Activated CD8-positive, alpha-beta T cell treated with anti-CD3 and anti-CD28 coated beads for 36 hours (primary cell): ENCODE measurements around the gene LGR6. TPM values are rescaled to one million over a fixed set of nuclear protein-coding genes. Genes with fewer than 3 reads are reported as not detected.
A peak's percentile ranks its signal among the peaks of the same experiment; 100 is the strongest.

ENCODE experiments used
- ATAC-seq: fragments of 200-7000 bp; cut with Tn5 transposase; one replicate; pipeline ENCODE4 v1.10.0; 2021; ENCODE audit warnings: mild to moderate bottlenecking, moderate library complexity
- CTCF ChIA-PET: fragments of 350-600 bp; sonication (Branson Sonifier 250); formaldehyde crosslinking; loops from one replicate; lab custom pipeline; 2021; ENCODE audit warnings: antibody characterized with exemption; lab: Charles Lee
- POLR2A ChIA-PET: fragments of 350-600 bp; sonication (Branson Sonifier 250); formaldehyde crosslinking; loops from one replicate; lab custom pipeline; 2021; ENCODE audit warnings: antibody characterized with exemption; lab: Charles Lee
- DNase-seq: peaks from one replicate; pipeline ENCODE4 v3.0.0-alpha.2; 2020
- H3K27ac Mint-ChIP-seq: one replicate; pipeline ENCODE4 v1.8.0; 2021; ENCODE audit warnings: mild to moderate bottlenecking, mixed read lengths
- H3K27me3 Mint-ChIP-seq: one replicate; pipeline ENCODE4 v1.8.0; 2021; ENCODE audit warnings: mixed read lengths
- H3K36me3 Mint-ChIP-seq: one replicate; pipeline ENCODE4 v1.8.0; 2021; ENCODE audit warnings: low read depth, mixed read lengths
- H3K4me1 Mint-ChIP-seq: one replicate; pipeline ENCODE4 v1.8.0; 2021; ENCODE audit warnings: low read depth, mixed read lengths
- H3K4me3 Mint-ChIP-seq: one replicate; pipeline ENCODE4 v1.8.0; 2021; ENCODE audit warnings: mild to moderate bottlenecking, moderate library complexity, mixed read lengths
- H3K9me3 Mint-ChIP-seq: one replicate; pipeline ENCODE4 v1.8.0; 2021; ENCODE audit warnings: mixed read lengths
- CTCF ChIP-seq: fragments of 200-600 bp; IDR thresholded peaks from one replicate; pipeline ENCODE4 v1.8.0; 2022; ENCODE audit warnings: antibody characterized with exemption, mild to moderate bottlenecking
- intact Hi-C: fragments of 100-400 bp; cut with micrococcal nuclease; formaldehyde crosslinking; loops from one replicate; pipeline ENCODE4 v1.10.0; 2022
- total RNA-seq, 2 experiments: library from RNA; stranded (reverse); gene quantifications; one replicate each; pipeline ENCODE4 v1.2.3, GENCODE V29; 2021

LGR6 gene
- total RNA-seq, 2 experiments from 2014 or later, result 0.34 TPM

GRCh38 chr1:202146279-202146678 lies 47.3 kb upstream of the LGR6 start:
- Mint-ChIP-seq H3K4me3 (no peak overlapping the region), H3K27me3 (no peaks in the 10 kb centered on the region), H3K4me1 (peaks cover 36% of the 10 kb centered on the region), H3K9me3 (no peaks in the 10 kb centered on the region), H3K27ac (no peak overlapping the region), H3K36me3 (peaks cover 37% of the 10 kb centered on the region)
- POLR2A ChIA-PET, result interaction anchor here (0.9 to 7.7 kb wide), 6 partner anchors 11 to 134 kb away, joined by 3 to 124 read pairs (median 4); partner anchors contain the start of gene PTPN7
- no peak for ATAC-seq
- CTCF ChIA-PET, result interaction anchor here (0.6 to 5.4 kb wide), 6 partner anchors 9 to 250 kb away, joined by 3 to 38 read pairs (median 6); partner anchors contain the start of gene PTPN7
- intact Hi-C loops, result no loop called here
- DNase-seq, result no peak
- no peak for TF ChIP-seq CTCF

- Mint-ChIP-seq H3K36me3 (peaks cover 40% of the 10 kb centered on the region), H3K4me1 (peaks cover 33% of the 10 kb centered on the region), H3K27ac (peak overlapping the region; percentile 25), H3K4me3 (no peak overlapping the region), H3K27me3 (no peaks in the 10 kb centered on the region), H3K9me3 (no peaks in the 10 kb centered on the region)
- DNase-seq (no peak), ATAC-seq (no peak)
- intact Hi-C loops, result no loop called here
- TF ChIP-seq CTCF, result no peak
- ChIA-PET POLR2A (interaction anchor here (1.0 to 7.7 kb wide), 6 partner anchors 11 to 164 kb away, joined by 3 to 124 read pairs (median 4); partner anchors contain the start of genes PTPN7 and RNPEP), CTCF (interaction anchor here (0.8 to 5.4 kb wide), 6 partner anchors 8 to 251 kb away, joined by 3 to 38 read pairs (median 7); partner anchors contain the start of gene PTPN7)
Measured at GRCh38 chr1:202146993-202147392, 46.6 kb upstream of the LGR6 start.

GRCh38 chr1:202148391-202148790 lies 45.2 kb upstream of the LGR6 start:
- TF ChIP-seq CTCF, result no peak
- CTCF ChIA-PET, result interaction anchor here (1.9 kb wide), 1 partner anchor 12 kb away, joined by 9 read pairs; the partner anchor contains the start of gene PTPN7
- no peak overlapping the region for H3K4me3 Mint-ChIP-seq
- no peak for DNase-seq
- no peak overlapping the region for H3K27ac Mint-ChIP-seq
- POLR2A ChIA-PET, result interaction anchor here (7.7 kb wide), 1 partner anchor 12 kb away, joined by 124 read pairs; the partner anchor contains the start of gene PTPN7
- peaks cover 51% of the 10 kb centered on the region for H3K36me3 Mint-ChIP-seq
- H3K27me3 Mint-ChIP-seq, result no peaks in the 10 kb centered on the region
- no peaks in the 10 kb centered on the region for H3K9me3 Mint-ChIP-seq
- intact Hi-C loops, result no loop called here
- ATAC-seq, result no peak
- peaks cover 21% of the 10 kb centered on the region for H3K4me1 Mint-ChIP-seq

GRCh38 chr1:202149566-202149965 lies 44.0 kb upstream of the LGR6 start:
- ChIA-PET CTCF (no interaction called here), POLR2A (interaction anchor here (1.2 to 1.4 kb wide), 2 partner anchors 10 to 254 kb away, joined by 3 to 5 read pairs; partner anchors contain the start of gene PTPN7)
- TF ChIP-seq CTCF, result no peak
- intact Hi-C loops, result no loop called here
- Mint-ChIP-seq H3K4me3 (no peak overlapping the region), H3K4me1 (peaks cover 23% of the 10 kb centered on the region), H3K9me3 (no peaks in the 10 kb centered on the region), H3K27me3 (no peaks in the 10 kb centered on the region), H3K27ac (no peak overlapping the region), H3K36me3 (peaks cover 56% of the 10 kb centered on the region)
- DNase-seq (no peak), ATAC-seq (no peak)

- no peak for TF ChIP-seq CTCF
- no peaks in the 10 kb centered on the region for H3K27me3 Mint-ChIP-seq
- DNase-seq (no peak), ATAC-seq (no peak)
- intact Hi-C loops, result no loop called here
- H3K27ac Mint-ChIP-seq, result no peak overlapping the region
- ChIA-PET CTCF (no interaction called here), POLR2A (interaction anchor here (1.2 to 1.4 kb wide), 2 partner anchors 10 to 254 kb away, joined by 3 to 5 read pairs; partner anchors contain the start of gene PTPN7)
- peaks cover 27% of the 10 kb centered on the region for H3K4me1 Mint-ChIP-seq
- H3K4me3 Mint-ChIP-seq, result no peak overlapping the region
- peaks cover 62% of the 10 kb centered on the region for H3K36me3 Mint-ChIP-seq
- H3K9me3 Mint-ChIP-seq, result no peaks in the 10 kb centered on the region
Measured at GRCh38 chr1:202150187-202150586, 43.4 kb upstream of the LGR6 start.
